ENCODE measurements around the gene DMAP1.

Gene DMAP1

DNA sequence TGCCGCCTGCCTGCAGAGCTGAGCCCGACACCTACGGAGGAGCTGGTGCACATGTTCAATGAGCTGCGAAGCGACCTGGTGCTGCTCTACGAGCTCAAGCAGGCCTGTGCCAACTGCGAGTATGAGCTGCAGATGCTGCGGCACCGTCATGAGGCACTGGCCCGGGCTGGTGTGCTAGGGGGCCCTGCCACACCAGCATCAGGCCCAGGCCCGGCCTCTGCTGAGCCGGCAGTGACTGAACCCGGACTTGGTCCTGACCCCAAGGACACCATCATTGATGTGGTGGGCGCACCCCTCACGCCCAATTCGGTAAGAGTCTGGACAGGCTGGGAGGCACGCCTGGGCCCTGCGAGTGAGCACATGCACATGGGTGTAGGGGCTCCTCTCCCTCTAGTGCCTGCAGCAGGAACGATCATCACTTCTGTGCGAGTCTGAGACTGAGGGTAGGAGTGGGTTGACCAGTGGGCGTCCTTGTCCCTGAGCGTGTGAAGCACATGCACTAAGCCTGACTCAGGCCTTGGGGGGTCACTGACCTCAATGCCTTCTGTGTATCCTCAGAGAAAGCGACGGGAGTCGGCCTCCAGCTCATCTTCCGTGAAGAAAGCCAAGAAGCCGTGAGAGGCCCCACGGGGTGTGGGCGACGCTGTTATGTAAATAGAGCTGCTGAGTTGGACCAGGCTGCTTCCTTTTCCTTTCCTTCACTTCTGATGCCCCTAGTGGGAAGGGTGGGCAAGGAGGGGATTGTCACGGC is 6.9 kb downstream of the DMAP1 start:
- Mint-ChIP-seq H3K27me3 (no peaks in the 10 kb centered on the region), H3K36me3 (ENCODE audit: insufficient read depth) (peaks cover 22% of the 10 kb centered on the region), H3K27ac (no peak overlapping the region), H3K4me3 (no peak overlapping the region), H3K4me1 (ENCODE audit: low read depth in 2 of 2) (peaks cover 22 to 26% of the 10 kb centered on the region in 2 donors), H3K9me3 (no peaks in the 10 kb centered on the region)
- DNase-seq (no peak), ATAC-seq (replicated peaks) (no peak)

DNA sequence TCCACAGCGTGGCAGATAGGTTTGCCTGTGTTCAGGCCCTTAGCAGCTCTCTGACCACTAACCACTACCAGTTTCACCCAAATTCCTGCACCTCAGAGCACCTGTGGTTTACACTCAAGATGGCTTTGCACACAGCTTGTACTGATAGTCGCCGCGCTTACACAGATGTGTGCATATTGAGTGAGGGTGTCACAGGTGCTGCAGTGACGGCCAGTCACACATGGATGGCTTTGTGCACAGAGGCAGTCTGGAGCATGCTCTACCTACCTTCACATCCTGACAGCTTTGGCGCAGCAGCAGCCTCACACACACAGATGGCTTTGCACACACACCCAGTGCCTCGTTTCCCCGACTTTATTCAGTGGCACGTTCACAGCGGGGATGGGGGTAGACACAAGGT is 7.5 kb downstream of the DMAP1 start:
- no peak overlapping the region for H3K27ac Mint-ChIP-seq
- H3K27me3 Mint-ChIP-seq: no peaks in the 10 kb centered on the region
- H3K4me3 Mint-ChIP-seq: no peak overlapping the region
- H3K4me1 Mint-ChIP-seq (ENCODE audit: low read depth in 2 of 2): peaks cover 20 to 22% of the 10 kb centered on the region in 2 donors
- ATAC-seq (replicated peaks) (no peak), DNase-seq (no peak)
- H3K9me3 Mint-ChIP-seq: no peaks in the 10 kb centered on the region
- H3K36me3 Mint-ChIP-seq (ENCODE audit: insufficient read depth): peaks cover 22% of the 10 kb centered on the region

DNA sequence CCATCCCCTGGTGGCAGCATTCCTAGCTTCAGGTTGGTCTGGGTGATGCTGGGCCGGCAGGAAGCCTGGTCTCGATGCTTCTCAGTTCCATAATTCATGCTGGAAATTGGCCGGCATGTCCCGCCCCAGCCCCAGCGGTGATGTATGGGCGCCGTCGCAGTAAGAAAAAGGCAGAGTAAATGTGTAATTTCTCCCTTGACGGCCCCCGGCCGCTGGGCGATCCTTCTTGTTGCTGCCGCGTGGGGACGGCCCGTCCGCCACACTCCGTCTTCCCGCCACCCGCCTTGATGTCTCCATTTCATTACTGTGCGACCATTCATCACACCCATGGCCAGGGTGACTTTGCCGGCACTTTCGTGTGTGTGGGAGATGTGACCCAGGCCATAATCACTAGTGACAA is 8.5 kb downstream of the DMAP1 start:
- H3K4me3 Mint-ChIP-seq: no peak overlapping the region
- peaks cover 16 to 20% of the 10 kb centered on the region in 2 donors for H3K4me1 Mint-ChIP-seq (ENCODE audit: low read depth in 2 of 2)
- H3K9me3 Mint-ChIP-seq: no peaks in the 10 kb centered on the region
- no peaks in the 10 kb centered on the region for H3K27me3 Mint-ChIP-seq
- no peak for ATAC-seq (replicated peaks)
- H3K27ac Mint-ChIP-seq: no peak overlapping the region
- H3K36me3 Mint-ChIP-seq (ENCODE audit: insufficient read depth): peaks cover 22% of the 10 kb centered on the region
- DNase-seq: no peak

DNA sequence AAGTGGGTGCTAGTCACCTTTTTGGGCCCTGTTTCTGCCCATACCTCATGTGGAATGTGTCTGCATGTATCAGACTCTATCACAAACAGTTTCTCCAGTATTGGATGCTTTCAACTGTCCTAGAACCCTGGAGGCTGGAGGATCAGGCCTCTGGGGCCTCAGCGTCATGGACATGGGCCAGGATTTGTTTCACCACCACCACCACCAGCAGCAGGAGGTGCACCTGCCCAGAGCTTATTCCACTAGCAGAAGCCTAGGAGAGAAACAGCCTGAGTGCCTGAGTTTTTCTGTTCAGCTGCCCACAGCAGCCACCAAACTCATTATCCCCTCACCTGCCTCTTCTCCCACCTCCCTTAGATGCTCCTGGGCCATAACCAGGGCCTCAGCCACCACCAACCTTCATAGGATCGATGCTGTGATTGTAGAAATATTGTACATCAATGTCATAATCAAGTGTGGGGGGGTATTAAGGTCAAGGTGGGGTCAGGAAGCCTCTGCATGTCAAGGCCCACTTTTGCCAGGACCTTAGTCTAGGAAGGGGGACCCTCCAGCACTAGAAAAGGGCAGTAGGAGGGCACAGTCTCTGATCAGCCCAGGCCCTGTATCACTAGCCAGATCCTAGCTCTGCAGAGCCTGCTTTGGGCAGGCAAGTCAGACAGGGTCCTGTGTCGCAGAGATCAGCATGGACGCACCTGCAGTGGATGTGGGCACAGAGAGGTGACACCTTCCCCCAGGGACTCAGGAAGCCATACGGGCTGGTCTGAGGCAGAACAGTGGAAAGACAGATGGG is 9.3 kb downstream of the DMAP1 start:
- ATAC-seq (replicated peaks) (no peak), DNase-seq (no peak)
- peaks cover 9 to 13% of the 10 kb centered on the region in 2 donors for H3K4me1 Mint-ChIP-seq (ENCODE audit: low read depth in 2 of 2)
- no peaks in the 10 kb centered on the region for H3K27me3 Mint-ChIP-seq
- H3K27ac Mint-ChIP-seq: peak overlapping the region in 1 of 2 donors; percentile 3
- H3K36me3 Mint-ChIP-seq (ENCODE audit: insufficient read depth): peaks cover 22% of the 10 kb centered on the region
- H3K9me3 Mint-ChIP-seq: no peaks in the 10 kb centered on the region
- H3K4me3 Mint-ChIP-seq: no peak overlapping the region

DNA sequence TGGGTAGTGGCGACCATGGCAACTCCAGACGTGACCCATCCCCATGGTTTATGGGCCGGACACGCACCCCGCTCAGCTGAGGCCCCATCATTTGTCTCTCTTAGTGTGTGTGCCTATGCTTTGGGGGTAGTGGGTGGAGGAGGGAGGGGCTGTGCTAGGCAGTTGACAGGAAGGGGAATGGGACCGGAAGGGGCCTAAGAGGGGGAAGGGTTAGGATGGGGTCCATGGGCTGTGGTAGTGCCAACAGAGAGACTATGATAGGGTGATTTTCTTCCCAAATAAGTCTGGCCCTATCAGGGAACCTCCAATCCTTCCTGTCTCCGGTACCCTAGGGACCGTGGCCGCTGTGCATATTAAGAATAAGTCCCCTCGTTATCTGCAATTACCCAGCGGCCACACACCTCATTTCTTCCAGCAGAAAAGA is 9.9 kb downstream of the DMAP1 start:
- ATAC-seq (replicated peaks) (no peak), DNase-seq (no peak)
- Mint-ChIP-seq H3K27ac (peak overlapping the region; percentile 3), H3K27me3 (no peaks in the 10 kb centered on the region), H3K36me3 (ENCODE audit: insufficient read depth) (peaks cover 21% of the 10 kb centered on the region), H3K9me3 (no peaks in the 10 kb centered on the region), H3K4me1 (ENCODE audit: low read depth in 2 of 2) (peaks cover 7 to 12% of the 10 kb centered on the region in 2 donors), H3K4me3 (no peak overlapping the region)

DNA sequence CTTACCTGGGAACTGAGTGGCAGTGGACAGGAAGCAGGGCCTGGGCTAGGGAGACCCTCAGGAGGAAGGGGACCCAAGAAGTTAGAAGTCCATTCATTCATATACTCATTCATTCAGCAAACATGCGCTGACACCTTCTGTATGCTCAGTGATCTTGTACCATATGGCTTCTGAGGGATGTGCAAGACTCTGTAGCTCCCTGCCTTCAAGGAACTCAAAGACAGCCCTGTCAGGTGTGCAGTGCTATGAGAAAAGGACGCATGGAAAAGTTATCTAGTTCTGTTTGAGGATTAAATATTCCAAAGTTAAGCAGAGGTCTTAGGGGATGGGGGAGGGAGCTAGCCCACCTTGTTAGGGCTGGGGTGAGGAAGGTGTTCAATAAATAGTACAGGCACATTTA is 12.5 kb downstream of the DMAP1 start:
- Mint-ChIP-seq H3K9me3 (no peaks in the 10 kb centered on the region), H3K27ac (no peak overlapping the region), H3K36me3 (ENCODE audit: insufficient read depth) (peaks cover 8% of the 10 kb centered on the region), H3K27me3 (no peaks in the 10 kb centered on the region), H3K4me3 (no peak overlapping the region), H3K4me1 (ENCODE audit: low read depth in 2 of 2) (peaks cover 7 to 10% of the 10 kb centered on the region in 2 donors)
- ATAC-seq (replicated peaks) (no peak), DNase-seq (no peak)

DNA sequence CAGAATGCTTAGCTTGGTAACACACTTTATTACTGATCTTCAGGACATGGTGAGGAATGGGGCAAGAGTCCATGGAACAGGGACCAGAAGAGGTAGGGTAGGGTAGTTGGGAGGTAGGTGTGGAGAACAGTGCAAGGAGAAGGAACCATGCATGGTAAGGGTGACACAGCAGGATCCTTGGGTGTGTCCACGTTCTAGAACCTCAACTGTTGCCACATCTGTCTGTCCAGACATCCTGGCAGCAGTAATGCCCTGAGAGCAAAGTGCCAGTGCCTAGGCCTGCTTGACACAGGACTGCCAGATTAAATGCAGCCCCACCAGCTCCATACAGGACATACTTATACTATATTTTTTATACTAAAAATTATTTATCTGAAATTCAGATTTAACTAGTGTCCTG is 13.9 kb downstream of the DMAP1 start:
- ATAC-seq (replicated peaks) (no peak), DNase-seq (no peak)
- Mint-ChIP-seq H3K4me3 (no peak overlapping the region), H3K27me3 (no peaks in the 10 kb centered on the region), H3K4me1 (ENCODE audit: low read depth in 2 of 2) (peaks cover 7 to 10% of the 10 kb centered on the region in 2 donors), H3K9me3 (no peaks in the 10 kb centered on the region), H3K27ac (no peak overlapping the region), H3K36me3 (ENCODE audit: insufficient read depth) (peaks cover 3% of the 10 kb centered on the region)

DNA sequence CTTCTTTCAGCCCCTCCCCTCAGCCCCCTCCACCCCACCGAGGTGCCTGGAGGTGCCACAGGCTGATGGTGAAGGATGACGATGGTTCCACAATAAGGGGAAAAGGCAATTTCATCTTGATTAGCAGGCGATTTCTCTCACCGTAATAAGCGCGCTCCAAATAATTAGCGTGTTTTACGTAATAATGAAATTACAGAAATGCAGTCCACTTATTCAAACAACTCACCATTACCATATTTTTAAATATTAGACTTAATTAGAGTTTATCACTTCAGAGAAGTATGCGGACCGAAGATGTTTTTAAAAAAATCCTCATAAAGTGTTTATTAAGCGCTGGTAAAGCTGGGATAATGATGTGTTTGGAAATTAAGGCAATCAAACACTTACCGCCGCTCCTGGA is 14.9 kb downstream of the DMAP1 start:
- Mint-ChIP-seq H3K9me3 (no peaks in the 10 kb centered on the region), H3K27ac (no peak overlapping the region), H3K36me3 (ENCODE audit: insufficient read depth) (peaks cover 3% of the 10 kb centered on the region), H3K4me1 (ENCODE audit: low read depth in 2 of 2) (peaks cover 6 to 7% of the 10 kb centered on the region in 2 donors), H3K4me3 (no peak overlapping the region), H3K27me3 (no peaks in the 10 kb centered on the region)
- ATAC-seq (replicated peaks) (no peak), DNase-seq (no peak)

DNA sequence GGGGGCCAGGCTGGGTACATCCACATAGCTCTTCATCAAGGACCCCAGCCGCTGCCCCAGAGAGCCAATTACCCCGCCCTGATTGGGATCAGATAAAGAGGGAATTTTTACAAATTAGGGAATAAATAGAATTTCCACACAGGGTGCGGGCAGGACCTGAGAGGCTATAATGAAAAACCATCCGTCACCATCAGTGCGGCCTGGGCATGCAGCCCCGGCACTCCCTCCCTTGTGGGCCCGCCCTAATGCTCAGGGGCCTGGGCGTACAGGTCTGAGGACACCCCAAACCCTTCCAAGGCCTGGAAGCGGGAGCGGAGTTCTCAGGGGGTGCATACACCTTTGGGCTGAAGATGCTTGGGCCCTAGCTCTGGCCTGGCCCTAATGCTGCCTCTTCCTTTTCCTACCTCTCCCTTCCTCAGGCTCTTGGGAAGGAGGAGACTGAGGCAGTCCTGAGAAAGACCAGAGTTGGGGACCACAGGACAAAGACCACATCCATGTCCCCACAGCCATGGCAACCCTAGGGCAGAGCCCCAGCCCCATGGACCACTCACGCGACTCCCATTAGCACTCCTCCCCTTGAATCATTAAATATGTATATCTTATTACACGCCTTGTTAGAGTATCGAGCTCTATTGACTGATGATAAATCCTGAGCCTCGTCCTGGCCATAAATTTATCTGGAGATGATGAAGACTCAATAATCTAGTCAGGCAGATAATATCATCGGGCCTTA is 16.3 kb downstream of the DMAP1 start:
- ATAC-seq (replicated peaks): no peak
- no peaks in the 10 kb centered on the region for H3K27me3 Mint-ChIP-seq
- H3K36me3 Mint-ChIP-seq (ENCODE audit: insufficient read depth): peaks cover 3% of the 10 kb centered on the region

DNA sequence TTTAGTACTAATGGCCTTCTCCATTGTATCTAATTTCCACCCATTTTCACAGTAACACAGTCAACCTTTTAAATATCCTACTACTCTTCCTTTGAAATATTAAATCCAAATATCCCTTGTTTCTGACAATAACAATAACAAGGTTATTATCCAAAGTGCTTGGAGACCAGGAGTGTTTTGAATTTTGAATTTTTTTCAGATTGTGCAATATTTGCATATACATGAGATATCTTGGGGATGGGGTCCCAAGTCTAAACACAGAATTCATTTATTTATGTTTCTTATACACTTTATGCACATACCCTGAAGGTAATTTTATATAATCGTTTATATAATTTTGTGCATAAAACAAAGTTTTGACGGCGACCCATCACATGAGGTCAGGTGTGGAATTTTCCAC is 17.5 kb downstream of the DMAP1 start:
- Mint-ChIP-seq H3K9me3 (no peaks in the 10 kb centered on the region), H3K36me3 (ENCODE audit: insufficient read depth) (peaks cover 3% of the 10 kb centered on the region), H3K27ac (no peak overlapping the region), H3K4me3 (no peak overlapping the region), H3K4me1 (ENCODE audit: low read depth in 2 of 2) (no peaks in the 10 kb centered on the region), H3K27me3 (no peaks in the 10 kb centered on the region)
- DNase-seq (no peak), ATAC-seq (replicated peaks) (no peak)

More for the DNA sequence above, 16.3 kb downstream of the DMAP1 start:
- Mint-ChIP-seq H3K9me3 (no peaks in the 10 kb centered on the region), H3K4me1 (ENCODE audit: low read depth in 2 of 2) (no peaks in the 10 kb centered on the region), H3K27ac (no peak overlapping the region), H3K4me3 (no peak overlapping the region)
- no peak for DNase-seq

DNA sequence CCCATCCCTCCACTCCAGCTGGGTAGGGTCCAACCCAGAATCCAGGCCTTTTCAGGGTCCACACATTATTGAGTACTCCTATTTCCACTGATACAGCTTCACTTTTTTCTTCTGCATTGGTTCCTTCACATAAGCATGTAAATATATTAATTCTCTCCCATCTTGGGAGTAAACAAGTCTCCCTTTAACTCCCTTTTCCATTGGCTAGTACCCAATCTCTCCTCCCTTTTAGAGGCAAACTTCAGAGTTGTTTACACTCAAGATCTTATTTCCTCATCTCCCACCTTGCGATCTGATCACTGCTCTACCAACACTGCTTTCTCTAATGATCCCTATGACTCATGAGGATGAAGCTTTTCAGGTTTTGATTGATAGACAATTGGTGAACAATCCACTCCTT is 20.3 kb downstream of the DMAP1 start:
- Mint-ChIP-seq H3K4me3 (no peak overlapping the region), H3K36me3 (ENCODE audit: insufficient read depth) (peaks cover 5% of the 10 kb centered on the region), H3K27me3 (no peaks in the 10 kb centered on the region), H3K27ac (no peak overlapping the region), H3K4me1 (ENCODE audit: low read depth in 2 of 2) (peaks cover 4% of the 10 kb centered on the region in 2 donors), H3K9me3 (no peaks in the 10 kb centered on the region)
- ATAC-seq (replicated peaks) (no peak), DNase-seq (no peak)

DNA sequence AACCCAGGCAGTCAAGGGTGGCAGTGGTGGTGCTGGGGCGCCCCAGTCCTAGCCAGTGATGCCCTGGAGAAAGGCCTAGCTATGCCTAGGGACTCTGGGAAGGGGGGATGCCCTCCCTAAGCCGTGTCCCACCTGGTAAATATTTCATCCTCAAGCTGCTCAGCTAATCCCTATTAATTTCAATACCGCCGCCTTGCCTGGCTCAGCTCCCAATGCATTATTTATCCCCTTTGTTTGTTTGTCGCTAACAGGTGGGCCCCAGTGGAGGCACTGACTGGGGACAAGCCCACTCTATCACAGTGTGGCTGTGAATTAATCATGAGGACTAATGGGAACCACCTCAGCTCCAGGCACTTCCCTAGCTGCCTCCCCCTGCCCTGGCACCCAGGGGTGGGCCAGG is 22.5 kb downstream of the DMAP1 start:
- H3K36me3 Mint-ChIP-seq (ENCODE audit: insufficient read depth): peaks cover 3% of the 10 kb centered on the region
- no peak for ATAC-seq (replicated peaks)

DNA sequence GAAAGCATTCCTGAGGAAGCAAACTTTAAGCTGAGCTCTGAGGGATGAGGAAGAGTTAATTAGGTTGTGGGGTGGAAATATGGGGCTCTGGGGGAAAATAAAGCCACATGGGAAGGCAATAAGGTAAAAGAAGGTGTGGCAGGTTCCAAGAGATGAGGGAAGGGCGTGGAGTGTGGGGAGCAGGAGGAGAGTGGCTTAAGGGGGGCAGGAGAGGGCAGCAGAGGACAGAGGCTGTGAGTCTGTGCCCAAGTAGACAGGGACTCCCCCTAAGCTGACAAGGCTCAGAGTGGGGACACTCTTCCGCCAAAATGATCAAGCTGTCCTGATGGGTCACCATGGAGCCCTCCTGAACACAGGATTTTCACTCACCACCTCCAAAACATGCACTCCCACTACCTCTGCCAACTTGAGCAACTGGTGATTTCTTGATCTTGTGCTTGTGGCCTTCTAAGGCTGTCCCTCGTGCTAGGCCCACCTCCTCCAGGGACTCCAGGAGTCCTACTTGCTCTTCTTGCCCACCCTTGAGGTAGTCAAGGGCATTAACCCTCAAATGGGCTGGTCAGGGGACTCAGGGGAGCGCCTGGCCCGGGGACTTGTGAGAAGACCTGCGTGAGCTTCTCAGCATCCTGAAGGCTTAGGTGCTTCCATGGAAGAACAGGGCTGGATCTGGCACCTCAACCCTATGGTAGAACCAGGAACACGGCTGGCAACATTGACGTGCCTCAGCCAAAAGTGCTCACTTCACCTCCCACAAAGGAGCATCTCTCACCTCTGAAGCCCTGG is 23.4 kb downstream of the DMAP1 start:
- Mint-ChIP-seq H3K4me1 (ENCODE audit: low read depth in 2 of 2) (peaks cover 4 to 6% of the 10 kb centered on the region in 2 donors), H3K9me3 (no peaks in the 10 kb centered on the region), H3K27me3 (no peaks in the 10 kb centered on the region), H3K36me3 (ENCODE audit: insufficient read depth) (peaks cover 3% of the 10 kb centered on the region), H3K27ac (peak overlapping the region; percentile 8 to 63), H3K4me3 (no peak overlapping the region)
- ATAC-seq (replicated peaks): no peak
- DNase-seq: no peak

More for the DNA sequence above, 22.5 kb downstream of the DMAP1 start:
- Mint-ChIP-seq H3K4me3 (no peak overlapping the region), H3K9me3 (no peaks in the 10 kb centered on the region), H3K27ac (peak overlapping the region in 1 of 2 donors; percentile 63), H3K27me3 (no peaks in the 10 kb centered on the region), H3K4me1 (ENCODE audit: low read depth in 2 of 2) (peaks cover 4% of the 10 kb centered on the region in 2 donors)
- no peak for DNase-seq
